HepG2 (cell line): ENCODE data around the gene SLC25A22. TPM values are rescaled to one million over a fixed set of nuclear protein-coding genes. Genes with fewer than 3 reads are reported as not detected.
A peak's percentile ranks its signal among the peaks of the same experiment; 100 is the strongest.

Experiments
- ATAD3A ChIP-seq: sonication (generic); formaldehyde crosslinking; IDR thresholded peaks from 2 replicates; pipeline ENCODE4 v1.4.0; 2020; ENCODE audit warnings: missing genetic modification reagents
- EED ChIP-seq: sonication (generic); formaldehyde crosslinking; IDR thresholded peaks from 2 replicates; pipeline ENCODE4 v1.5.0; 2020; ENCODE audit warnings: mild to moderate bottlenecking, missing genetic modification reagents
- HDAC2 ChIP-seq: sonication (generic); formaldehyde crosslinking; IDR thresholded peaks from 2 replicates; pipeline ENCODE4 v1.4.0; 2020; ENCODE audit warnings: missing genetic modification reagents
- JDP2 ChIP-seq: sonication (generic); formaldehyde crosslinking; IDR thresholded peaks from 2 replicates; pipeline ENCODE4 v1.8.1; 2022; ENCODE audit warnings: missing genetic modification reagents, borderline replicate concordance
- PREB ChIP-seq: sonication (generic); formaldehyde crosslinking; IDR thresholded peaks from 2 replicates; pipeline ENCODE4 v1.4.0; 2020; ENCODE audit warnings: missing genetic modification reagents
- SAFB2 ChIP-seq: sonication (generic); formaldehyde crosslinking; IDR thresholded peaks from 2 replicates; pipeline ENCODE4 v1.5.1; 2020; ENCODE audit warnings: missing genetic modification reagents, low read depth, mild to moderate bottlenecking, borderline replicate concordance
- ZNF225 ChIP-seq: sonication (generic); formaldehyde crosslinking; IDR thresholded peaks from 2 replicates; pipeline ENCODE4 v1.4.0; 2020; ENCODE audit warnings: mild to moderate bottlenecking, missing genetic modification reagents
- ZNF326 ChIP-seq: sonication (generic); formaldehyde crosslinking; IDR thresholded peaks from 2 replicates; pipeline ENCODE4 v1.4.0; 2020; ENCODE audit warnings: missing genetic modification reagents, borderline replicate concordance
- ZNF83 ChIP-seq: sonication (generic); formaldehyde crosslinking; IDR thresholded peaks from 2 replicates; pipeline ENCODE4 v1.4.0; 2020; ENCODE audit warnings: missing genetic modification reagents, mild to moderate bottlenecking, borderline replicate concordance
- polyA plus RNA-seq, 8 experiments: library from polyadenylated mRNA; depleted of rRNA in 3 of 8; stranded (reverse) in 7 of 8; unstranded in 1 of 8; fragments of >200 nt; fragmentation: Illumina TruSeq in 4 of 8; extraction: Trizol in 4 of 8; gene quantifications; 2 replicates each; pipeline versions ENCODE4 v1.2.1 to v1.2.3, GENCODE V29; 2011 to 2016; ENCODE audit warnings: low read depth in 4 of 8, missing spikeins in 1 of 8, mixed read lengths in 1 of 8; ENCODE audit not compliant: insufficient read depth in 1 of 8
- total RNA-seq, 5 experiments: library from RNA; depleted of rRNA; stranded (reverse); fragments of >200 nt; fragmentation: Illumina TruSeq; extraction: Trizol; gene quantifications; 2 replicates each; pipeline ENCODE4 v1.2.3, GENCODE V29; 2016; ENCODE audit warnings: low read depth in 1 of 5
- TF ChIP-seq, protein P1 (sequence below): sonication (generic); formaldehyde crosslinking; IDR thresholded peaks from 2 replicates; pipeline ENCODE4 v1.4.0; 2020; ENCODE audit warnings: missing genetic modification reagents, borderline replicate concordance
- TF ChIP-seq, protein P2 (sequence below): sonication (generic); formaldehyde crosslinking; IDR thresholded peaks from 2 replicates; pipeline ENCODE4 v1.5.1; 2020; ENCODE audit warnings: missing genetic modification reagents, mild to moderate bottlenecking, borderline replicate concordance
- TF ChIP-seq, protein P3 (sequence below): IDR thresholded peaks from 2 replicates; pipeline ENCODE4 v1.6.1; 2016; ENCODE audit warnings: mild to moderate bottlenecking, missing biosample characterization, missing genetic modification reagents
- TF ChIP-seq, protein P4 (sequence below): IDR thresholded peaks from 2 replicates; pipeline ENCODE4 v1.6.1; 2016; ENCODE audit warnings: low read depth, borderline replicate concordance
- TF ChIP-seq, protein P5 (sequence below): IDR thresholded peaks from 2 replicates; pipeline ENCODE4 v1.6.1; 2016

Gene SLC25A22
- total and polyA plus RNA-seq, 2 of the 13 experiments (the other 11 are each of a cell fraction or from before 2014, with no cell fraction given): 12.4 to 19.2 TPM

GRCh38 chr11:842370-843002, 44.4 kb upstream of the SLC25A22 start, which contains the start of the genes POLR2L and TSPAN4 (continued):
- TF ChIP-seq ZNF83 (CRISPR knock-in tag) (peak; percentile 65; the same call in 1 of the 2 replicates), ZNF225 (CRISPR knock-in tag) (no peak), ATAD3A (CRISPR knock-in tag) (no peak), PREB (no peak), HDAC2 (peak; percentile 33; the same call in 1 of the 2 replicates), EED (CRISPR knock-in tag) (no peak), ZNF326 (no peak), JDP2 (no peak), SAFB2 (CRISPR knock-in tag) (peak; percentile 84)
- TF ChIP-seq, protein P1, sequence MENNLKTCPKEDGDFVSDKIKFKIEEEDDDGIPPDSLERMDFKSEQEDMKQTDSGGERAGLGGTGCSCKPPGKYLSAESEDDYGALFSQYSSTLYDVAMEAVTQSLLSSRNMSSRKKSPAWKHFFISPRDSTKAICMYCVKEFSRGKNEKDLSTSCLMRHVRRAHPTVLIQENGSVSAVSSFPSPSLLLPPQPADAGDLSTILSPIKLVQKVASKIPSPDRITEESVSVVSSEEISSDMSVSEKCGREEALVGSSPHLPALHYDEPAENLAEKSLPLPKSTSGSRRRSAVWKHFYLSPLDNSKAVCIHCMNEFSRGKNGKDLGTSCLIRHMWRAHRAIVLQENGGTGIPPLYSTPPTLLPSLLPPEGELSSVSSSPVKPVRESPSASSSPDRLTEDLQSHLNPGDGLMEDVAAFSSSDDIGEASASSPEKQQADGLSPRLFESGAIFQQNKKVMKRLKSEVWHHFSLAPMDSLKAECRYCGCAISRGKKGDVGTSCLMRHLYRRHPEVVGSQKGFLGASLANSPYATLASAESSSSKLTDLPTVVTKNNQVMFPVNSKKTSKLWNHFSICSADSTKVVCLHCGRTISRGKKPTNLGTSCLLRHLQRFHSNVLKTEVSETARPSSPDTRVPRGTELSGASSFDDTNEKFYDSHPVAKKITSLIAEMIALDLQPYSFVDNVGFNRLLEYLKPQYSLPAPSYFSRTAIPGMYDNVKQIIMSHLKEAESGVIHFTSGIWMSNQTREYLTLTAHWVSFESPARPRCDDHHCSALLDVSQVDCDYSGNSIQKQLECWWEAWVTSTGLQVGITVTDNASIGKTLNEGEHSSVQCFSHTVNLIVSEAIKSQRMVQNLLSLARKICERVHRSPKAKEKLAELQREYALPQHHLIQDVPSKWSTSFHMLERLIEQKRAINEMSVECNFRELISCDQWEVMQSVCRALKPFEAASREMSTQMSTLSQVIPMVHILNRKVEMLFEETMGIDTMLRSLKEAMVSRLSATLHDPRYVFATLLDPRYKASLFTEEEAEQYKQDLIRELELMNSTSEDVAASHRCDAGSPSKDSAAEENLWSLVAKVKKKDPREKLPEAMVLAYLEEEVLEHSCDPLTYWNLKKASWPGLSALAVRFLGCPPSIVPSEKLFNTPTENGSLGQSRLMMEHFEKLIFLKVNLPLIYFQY: peak; percentile 76
- TF ChIP-seq, protein P2, sequence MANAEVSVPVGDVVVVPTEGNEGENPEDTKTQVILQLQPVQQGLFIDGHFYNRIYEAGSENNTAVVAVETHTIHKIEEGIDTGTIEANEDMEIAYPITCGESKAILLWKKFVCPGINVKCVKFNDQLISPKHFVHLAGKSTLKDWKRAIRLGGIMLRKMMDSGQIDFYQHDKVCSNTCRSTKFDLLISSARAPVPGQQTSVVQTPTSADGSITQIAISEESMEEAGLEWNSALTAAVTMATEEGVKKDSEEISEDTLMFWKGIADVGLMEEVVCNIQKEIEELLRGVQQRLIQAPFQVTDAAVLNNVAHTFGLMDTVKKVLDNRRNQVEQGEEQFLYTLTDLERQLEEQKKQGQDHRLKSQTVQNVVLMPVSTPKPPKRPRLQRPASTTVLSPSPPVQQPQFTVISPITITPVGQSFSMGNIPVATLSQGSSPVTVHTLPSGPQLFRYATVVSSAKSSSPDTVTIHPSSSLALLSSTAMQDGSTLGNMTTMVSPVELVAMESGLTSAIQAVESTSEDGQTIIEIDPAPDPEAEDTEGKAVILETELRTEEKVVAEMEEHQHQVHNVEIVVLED (CRISPR knock-in tag): no peak; the same call in 1 of the 2 replicates
- TF ChIP-seq, protein P3, sequence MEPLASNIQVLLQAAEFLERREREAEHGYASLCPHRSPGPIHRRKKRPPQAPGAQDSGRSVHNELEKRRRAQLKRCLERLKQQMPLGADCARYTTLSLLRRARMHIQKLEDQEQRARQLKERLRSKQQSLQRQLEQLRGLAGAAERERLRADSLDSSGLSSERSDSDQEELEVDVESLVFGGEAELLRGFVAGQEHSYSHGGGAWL (CRISPR knock-in tag): 0 out of 2 replicates have a peak, but pooled peaks have one; percentile 38
- TF ChIP-seq, protein P4, sequence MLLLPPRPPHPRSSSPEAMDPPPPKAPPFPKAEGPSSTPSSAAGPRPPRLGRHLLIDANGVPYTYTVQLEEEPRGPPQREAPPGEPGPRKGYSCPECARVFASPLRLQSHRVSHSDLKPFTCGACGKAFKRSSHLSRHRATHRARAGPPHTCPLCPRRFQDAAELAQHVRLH (CRISPR knock-in tag): peak; percentile 63; the same call in 1 of the 2 replicates
- TF ChIP-seq, protein P5, sequence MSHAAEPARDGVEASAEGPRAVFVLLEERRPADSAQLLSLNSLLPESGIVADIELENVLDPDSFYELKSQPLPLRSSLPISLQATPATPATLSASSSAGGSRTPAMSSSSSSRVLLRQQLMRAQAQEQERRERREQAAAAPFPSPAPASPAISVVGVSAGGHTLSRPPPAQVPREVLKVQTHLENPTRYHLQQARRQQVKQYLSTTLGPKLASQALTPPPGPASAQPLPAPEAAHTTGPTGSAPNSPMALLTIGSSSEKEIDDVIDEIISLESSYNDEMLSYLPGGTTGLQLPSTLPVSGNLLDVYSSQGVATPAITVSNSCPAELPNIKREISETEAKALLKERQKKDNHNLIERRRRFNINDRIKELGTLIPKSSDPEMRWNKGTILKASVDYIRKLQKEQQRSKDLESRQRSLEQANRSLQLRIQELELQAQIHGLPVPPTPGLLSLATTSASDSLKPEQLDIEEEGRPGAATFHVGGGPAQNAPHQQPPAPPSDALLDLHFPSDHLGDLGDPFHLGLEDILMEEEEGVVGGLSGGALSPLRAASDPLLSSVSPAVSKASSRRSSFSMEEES (CRISPR knock-in tag): no peak
